CD4-positive, alpha-beta T cell treated with Interleukin-17A for 1 hour (primary cell): ENCODE results near the gene IZUMO1.
A peak's percentile ranks its signal among the peaks of the same experiment; 100 is the strongest.

ENCODE experiments used
- DNase-seq: peaks from one replicate; pipeline ENCODE4 v3.0.0-alpha.2; 2020

The IZUMO1 gene

GRCh38 chr19:48756686-48757085, 10.0 kb upstream of the IZUMO1 start:
- no peak for DNase-seq

GRCh38 chr19:48756212-48756611, 9.5 kb upstream of the IZUMO1 start:
- DNase-seq: no peak

DNA sequence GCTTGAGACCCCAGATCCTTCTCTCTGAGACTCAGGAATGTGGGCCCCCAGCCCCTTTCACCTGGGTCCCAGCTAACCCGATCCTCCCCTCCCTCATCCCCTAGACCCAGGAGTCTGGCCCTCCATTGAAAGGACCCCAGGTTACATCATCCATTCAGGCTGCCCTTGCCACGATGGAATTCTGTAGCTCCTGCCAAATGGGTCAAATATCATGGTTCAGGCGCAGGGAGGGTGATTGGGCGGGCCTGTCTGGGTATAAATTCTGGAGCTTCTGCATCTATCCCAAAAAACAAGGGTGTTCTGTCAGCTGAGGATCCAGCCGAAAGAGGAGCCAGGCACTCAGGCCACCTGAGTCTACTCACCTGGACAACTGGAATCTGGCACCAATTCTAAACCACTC, 9.1 kb upstream of the IZUMO1 start:
- no peak for DNase-seq

DNA sequence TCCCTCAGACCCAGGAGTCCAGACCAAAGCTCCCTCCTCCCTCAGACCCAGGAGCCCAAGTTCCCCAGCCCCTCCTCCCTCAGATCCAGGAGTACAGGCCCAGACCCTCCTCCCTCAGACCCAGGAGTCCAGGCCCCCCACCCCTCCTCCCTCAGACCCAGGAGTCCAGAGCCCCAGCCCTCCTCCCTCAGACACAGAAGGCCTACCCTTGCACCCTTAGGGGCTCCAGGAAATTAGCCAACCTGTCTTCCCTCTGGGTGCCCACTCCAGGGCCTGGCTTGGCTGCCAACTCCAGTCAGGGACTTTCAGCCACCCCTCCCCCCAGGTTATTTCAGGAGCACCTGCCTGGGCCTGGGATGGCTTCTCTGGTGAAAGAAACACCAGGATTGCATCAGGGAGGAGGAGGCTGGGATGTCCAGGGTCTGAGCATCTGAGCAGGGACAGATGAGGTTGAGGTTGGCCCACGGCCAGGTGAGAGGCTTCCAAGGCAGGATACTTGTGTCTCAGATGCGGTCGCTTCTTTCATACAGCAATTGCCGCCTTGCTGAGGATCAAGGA, 8.5 kb upstream of the IZUMO1 start, which contains the start of gene FGF21:
Gene FGF21, plus strand, starts transcription at position 441 of the 558 bp plus-strand sequence. CDS start 713 bp downstream, outside the sequence.
- no peak for DNase-seq

GRCh38 chr19:48752496-48753365, 6.0 kb upstream of the IZUMO1 start, which contains the start of gene FUT1:
TSS of gene FUT1 (minus strand) at chr19:48752641. CDS start at chr19:48751281, 1,360 bp downstream.
- DNase-seq: peak; percentile 35

DNA sequence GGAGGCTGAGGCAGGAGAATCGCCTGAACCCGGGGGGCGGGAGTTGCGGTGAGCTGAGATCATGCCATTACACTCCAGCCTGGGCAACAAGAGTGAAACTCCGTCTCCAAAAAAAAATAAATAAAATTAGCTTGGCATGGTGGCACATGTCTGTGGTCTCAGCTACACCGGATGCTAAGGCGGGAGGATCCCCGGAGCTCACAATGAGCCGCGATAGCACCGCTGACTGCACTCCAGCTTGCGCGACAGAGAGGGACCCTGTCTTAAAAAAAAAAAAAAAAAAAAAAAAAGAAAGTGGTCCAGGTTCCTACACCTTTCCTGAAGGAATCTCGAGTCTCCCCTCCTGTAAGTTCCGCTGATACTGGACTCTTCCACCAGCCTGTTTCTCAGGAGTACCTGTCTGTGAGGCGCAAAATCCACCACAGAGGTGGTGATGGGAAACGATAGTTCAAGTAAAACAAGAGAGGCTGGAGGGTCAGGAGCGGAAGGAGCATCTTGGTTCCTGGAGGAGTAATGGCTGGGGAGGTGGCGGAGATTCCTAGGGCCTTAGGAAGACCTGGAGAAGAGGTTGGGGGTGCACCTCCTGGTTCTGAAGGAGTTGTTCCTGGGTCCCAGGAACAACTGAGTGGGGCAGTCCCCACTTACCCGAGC, 5.3 kb upstream of the IZUMO1 start:
- no peak for DNase-seq

GRCh38 chr19:48750771-48751504, 4.2 kb upstream of the IZUMO1 start:
- no peak for DNase-seq

GRCh38 chr19:48750351-48750750, 3.6 kb upstream of the IZUMO1 start:
- DNase-seq: no peak

DNA sequence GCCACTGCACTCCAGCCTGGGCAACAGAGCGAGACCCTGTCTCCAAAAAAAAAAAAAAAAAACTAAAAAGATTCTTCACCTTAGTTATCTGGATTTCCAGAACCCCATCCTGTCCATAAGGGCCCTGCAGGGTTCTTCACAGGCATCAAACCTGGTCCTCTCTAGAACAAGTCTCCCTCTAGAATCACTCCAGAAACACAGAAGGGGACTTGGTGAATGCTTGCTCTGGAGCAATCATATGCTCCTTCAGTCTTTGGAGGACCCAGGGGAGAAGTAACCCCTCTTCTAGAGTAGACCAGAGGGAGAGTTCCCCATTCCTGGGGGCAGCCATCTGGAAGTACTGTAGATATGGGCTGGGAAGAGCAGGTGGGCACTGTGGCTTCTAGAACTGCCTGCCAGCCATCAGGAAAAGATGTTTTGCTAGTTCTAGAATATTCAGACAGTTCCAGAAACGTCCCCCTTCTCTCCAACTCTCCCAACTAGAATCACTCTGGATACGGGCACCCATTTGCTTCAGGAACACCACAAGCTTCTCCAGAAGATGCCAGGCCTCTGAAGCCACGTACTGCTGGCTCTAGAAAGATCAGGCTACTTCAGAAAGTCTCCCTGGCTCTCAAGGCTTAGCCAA, 3.0 kb upstream of the IZUMO1 start:
- DNase-seq: no peak

DNA sequence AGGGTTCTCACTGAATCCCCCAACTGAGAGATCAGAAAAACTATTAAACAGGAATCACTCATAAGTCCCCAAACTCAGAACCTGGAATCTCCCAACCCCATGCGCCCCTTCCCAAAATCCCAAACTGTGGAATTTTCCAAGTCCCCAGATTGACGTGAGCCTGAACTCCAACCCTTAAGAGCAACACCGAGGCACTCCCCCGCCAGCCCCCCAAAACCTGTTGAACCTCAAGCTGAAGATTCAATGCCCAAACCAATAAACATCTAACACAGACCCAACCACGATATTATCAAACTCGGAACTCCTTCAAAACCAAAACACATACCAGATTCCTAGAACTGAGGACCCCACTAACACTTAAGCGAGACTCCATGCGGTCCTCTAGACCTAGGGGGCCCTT, 599 bp downstream of the IZUMO1 start:
- DNase-seq: no peak

DNA sequence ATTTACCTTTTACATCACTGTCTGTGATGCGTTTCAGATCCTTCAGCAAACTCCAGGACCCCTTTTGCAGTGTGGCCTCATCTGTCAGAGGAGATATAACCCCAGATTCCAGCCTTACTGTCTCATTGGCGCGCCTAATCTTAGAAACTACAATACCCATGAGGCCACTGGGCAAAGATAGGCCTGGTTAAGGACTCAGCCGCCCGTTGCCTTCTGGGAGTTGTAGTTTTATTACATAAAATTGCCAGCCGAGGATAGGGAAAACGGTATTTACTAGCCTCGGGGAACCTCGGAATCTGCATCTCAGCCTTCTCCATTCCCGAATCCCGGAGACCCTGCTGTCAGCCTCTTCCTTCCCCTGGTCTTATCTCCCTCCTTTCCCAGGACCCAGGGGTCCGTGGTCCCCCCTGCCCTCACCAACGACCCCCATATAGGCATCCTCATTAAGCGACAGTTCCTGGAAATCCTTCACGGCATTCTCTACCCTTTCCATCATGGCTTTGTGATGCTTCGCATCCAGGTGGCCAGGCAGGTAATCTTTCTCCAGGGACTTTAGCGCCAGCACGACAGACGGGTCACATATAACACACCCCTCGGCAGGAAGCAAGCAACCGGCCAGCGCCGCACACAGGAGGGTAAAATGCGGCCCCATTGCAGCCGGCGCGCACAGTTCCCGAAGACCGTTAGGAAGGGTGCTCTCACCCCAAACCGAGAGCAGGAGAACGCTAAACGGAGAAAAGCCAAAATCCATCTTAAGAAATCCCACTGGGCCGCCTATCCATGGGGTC, 1.3 kb downstream of the IZUMO1 start:
- DNase-seq: peak; percentile 74

DNA sequence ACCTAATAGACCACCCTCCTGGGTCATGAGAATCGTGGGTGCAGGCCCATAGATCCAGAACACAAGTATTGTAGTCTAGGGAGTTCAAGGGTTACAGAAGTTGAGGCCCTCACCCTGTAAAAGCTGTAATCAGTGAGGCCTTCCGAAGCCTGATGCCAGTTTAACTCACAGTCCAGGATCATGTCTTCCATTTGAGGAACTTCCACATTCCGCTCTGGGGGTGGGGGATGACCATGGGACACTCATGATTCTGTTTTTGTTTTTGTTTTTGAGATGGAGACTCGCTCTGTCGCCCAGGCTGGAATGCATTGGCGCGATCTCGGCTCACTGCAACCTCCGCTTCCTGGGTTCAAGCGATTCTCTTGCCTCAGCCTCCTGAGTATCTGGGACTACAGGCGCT, 4.6 kb downstream of the IZUMO1 start:
- DNase-seq: no peak

DNA sequence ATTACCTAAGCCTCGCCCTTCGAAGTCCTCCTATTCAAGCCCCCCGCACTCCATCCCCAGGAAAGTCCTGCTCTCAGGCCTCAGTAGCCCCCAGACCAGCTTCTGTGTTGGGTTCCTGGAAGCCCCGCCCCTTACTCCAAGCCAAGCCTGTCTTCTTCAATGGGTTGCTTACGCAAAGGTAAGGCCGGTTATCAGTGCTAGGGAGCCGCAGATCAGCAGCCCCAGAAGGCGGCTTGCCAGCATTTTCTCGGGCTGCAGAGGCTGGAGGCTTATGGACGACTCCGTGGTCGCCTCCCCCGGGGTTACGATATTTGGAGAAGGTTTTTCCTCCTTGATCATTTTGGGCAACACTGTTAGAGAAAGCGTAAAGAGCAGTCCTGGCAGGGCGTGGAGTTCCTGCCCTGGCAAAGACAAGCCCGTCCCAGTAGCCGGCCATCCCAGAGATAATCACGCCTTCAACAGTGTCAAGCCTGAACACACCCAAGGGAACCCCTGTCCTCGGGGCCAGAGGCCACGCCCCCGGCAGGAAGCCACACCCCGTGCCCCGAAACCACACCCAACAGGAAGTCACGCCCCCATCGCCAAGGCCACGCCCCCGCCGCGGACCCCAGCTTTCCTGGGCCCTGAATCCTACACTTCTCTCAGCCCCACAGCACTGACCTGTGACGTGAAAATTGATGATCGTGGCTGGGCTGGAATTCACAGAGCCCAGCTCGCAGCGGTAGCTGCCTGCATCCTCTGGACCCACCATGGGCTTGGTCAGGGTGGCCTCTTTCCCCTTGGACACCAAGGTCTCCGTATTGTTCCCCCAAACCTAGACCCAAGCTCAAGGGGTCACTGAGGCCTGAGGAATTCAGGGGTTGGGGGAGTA, 5.3 kb downstream of the IZUMO1 start:
- peak; percentile 26 for DNase-seq

- DNase-seq: no peak
Measured at GRCh38 chr19:48740164-48740972, 6.3 kb downstream of the IZUMO1 start, which contains the start of gene RASIP1. TSS of gene RASIP1 (minus strand) at chr19:48740610. CDS start at chr19:48740282, 328 bp downstream.

- no peak for DNase-seq
Measured at GRCh38 chr19:48739404-48740163, 7.1 kb downstream of the IZUMO1 start.

- peak; percentile 93 for DNase-seq
Measured at GRCh38 chr19:48738557-48739403, 7.9 kb downstream of the IZUMO1 start.

DNA sequence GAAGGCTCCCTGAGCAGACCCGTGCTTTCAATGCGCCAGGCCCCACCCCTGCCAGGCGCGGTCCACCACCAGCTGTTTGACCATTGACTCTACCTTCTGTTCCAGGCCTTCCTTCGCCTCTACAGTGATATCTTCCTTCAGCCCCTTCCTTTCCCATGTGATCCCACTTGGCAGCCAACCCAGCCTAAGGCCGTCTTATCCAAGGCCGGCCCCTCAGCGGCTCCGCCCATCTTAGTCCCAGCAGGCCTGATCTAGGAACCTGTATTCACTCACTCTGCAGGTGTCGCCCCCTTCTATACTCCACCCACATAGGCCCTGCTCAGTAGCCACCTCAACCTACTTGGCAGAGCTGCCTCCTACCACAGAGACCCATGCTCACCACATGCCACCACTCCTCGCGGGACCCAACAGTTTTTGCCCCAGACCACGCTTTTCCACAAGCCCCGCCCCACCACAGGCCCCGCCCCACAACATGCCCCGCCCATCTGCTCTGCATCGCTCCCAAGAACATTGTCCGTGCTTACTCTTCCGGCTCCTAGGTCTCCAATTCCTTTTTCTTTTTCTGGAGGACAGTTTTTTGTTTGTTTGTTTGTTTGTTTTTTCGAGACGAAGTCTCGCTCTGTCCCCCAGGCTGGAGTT, 9.2 kb downstream of the IZUMO1 start:
- no peak for DNase-seq
